GM19395 (cell line): Measurements from ENCODE around the gene LMTK2.
A peak's percentile ranks its signal among the peaks of the same experiment; 100 is the strongest.

ENCODE experiments used
- ATAC-seq: cut with Tn5 transposase; IDR thresholded peaks from one replicate; pipeline ENCODE4 v1.9.1; 2021; ENCODE audit warnings: mild to moderate bottlenecking, moderate library complexity; ENCODE audit not compliant: unreplicated experiment

Gene LMTK2

DNA sequence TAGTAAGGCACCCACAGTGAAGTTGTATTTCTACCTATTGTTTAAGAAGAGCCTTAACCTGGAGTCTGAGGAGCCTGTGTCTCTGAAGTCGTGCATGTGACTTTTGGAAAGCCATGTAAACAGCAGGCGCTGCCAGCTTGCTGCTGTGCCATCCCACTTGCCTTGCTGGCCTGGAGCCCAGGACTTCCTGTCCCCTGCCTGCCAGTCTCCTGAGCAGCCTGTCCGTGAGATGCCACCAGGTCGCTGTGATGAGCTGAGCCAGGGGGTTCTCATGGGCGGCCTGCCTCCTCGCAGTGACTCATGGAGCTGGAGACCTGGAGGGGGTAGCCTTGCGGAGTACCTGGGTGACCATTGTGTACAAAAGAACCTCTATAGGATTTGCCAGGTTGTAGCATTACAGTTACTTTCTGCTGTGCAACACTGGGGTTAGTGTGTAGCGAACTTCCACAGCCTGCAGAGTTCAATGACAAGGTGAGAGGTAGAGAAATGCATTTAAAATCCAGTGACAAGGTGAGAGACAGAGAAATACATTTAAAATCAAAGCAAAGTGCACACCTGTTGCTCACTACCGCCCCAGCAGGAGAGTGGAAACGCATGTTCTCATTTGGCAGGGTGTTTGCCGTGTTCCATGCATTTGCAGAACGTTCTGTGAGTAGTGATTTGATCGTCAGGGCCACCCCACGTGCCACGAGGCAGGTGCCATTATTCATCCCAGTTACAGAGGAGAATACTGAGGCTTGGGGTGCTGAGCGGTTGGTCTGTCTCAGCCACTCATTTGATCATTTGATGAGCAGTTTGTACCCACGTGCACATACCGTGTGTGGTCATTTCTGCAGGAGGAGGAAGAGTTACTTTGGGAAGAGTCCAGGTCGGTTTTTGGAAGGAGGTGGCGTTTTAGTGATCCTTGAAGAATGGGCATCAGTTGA lies 67.9 kb downstream of the LMTK2 start:
- ATAC-seq = no peak

DNA sequence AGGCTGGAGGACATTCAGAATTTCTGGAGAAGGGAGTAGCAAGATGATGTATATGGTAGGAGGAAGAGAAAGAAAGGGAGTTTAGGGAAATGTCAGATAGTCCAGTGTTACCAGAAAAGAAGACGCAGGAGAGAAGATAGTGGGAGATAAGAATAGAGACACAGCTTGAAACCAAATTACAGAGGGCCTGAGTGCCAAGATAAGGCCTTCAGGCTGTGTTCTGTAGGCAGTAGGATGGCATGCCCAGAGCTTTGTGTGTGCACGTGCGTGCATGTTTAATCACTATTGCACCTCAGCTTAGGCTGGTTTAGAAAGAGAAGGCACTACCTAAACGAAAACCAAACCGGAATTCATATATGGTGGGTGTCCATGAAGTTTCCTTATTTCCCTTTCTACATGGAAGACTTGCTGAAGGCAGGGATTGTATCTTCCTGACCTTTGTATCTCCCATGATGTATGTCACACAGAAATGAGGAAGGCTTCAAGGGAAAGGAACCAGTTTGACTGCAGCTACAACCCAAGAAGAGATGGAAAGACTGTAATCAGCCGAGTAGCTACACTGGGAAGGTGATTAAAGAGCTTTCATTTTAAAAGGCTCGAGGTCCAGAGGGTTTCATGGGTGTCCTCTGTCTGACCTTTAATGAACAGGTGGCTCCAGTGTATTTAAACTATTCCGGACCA lies 68.7 kb downstream of the LMTK2 start:
- ATAC-seq = no peak

DNA sequence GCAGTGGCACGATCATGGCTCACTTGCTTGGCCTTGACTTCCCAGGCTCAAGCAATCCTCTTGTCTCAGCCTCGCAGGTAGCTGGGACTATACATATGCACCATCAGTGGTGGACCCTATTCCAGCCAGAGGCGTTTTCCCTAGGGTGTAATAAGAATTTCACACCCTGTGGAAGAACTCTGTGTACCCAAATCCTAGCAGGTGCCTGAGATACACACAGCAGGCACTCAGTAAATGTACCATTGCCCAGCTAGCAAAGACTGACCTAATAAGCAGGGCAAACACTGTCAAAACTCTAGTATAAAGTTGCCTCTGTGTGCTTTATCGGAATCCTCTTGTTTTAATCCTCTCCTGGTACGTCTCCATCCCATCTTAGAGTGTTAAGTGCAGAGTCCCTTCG lies 70.9 kb downstream of the LMTK2 start:
- no peak for ATAC-seq

DNA sequence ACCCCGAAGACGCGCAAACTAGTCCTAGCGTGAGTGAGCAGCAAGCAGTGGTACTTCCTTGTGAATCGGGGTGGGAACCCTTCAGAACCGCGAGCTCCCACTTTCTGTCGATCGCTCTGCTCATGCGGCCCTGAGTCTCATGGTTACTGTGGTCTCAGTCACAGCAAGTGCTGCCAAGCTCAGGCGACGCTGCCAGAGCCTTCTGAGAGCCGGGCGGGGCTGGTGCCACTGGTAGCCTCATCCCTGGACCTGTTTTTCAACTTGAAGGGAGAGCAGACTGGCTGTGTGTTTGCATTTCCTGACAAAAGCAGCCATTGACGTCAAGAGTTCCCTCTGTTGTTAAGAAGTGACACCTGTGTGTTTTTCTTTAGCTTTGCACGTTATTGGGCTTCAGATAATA lies 71.7 kb downstream of the LMTK2 start:
- ATAC-seq = no peak

DNA sequence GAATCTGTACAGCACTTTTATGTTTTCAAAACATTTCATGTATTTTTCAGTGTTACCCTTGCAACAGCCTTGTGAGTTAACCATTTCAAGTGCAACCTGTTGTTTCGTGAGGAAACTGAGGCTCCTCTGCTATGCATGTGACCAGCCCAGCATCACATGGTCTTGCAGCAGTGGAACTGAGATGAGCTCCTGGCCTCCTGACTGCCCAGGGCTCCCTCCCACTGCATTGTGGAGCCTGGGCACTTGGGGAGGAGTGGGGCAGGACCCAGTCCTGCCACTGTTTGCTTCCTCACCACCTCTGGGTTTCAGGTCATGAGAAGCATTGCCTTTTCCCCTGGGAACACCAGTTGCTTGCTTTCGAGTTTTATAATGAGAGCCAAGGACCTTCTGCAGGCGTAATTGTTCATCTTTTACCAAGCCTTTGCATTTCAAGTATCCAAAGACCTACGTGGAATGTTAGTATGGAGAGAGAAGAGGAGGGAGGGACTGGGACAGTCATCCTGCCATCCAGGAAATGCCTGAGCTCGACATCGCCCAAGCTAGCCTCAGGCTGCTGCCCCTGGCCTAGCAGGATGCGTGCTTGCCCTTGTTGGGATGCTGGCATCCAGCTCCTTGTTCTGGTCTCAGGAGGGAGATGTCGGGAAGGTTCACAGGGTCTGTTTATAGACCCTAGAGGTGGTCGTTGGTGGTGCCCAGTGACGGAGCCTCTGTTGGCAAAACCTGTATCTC lies 72.3 kb downstream of the LMTK2 start:
- no peak for ATAC-seq

DNA sequence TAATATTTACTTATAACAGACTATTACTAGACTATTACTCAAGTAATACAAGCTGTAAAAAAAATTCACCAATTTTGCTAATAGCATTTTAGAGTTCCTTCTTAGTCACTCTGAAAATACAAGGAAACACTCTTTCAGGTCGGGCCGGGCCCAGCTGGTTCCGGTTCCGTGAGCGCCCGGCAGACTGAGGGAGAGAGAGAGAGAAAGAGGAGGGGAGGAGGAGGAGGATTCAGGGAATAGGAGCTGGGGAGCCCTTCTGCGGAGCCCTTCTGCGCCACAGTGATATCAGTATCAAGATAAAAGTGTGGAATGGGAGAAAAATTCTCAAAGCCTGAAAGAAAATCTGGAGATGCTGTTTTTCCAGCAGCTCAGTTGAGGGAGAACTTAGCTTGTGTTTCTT lies 74.1 kb downstream of the LMTK2 start:
- ATAC-seq = no peak

DNA sequence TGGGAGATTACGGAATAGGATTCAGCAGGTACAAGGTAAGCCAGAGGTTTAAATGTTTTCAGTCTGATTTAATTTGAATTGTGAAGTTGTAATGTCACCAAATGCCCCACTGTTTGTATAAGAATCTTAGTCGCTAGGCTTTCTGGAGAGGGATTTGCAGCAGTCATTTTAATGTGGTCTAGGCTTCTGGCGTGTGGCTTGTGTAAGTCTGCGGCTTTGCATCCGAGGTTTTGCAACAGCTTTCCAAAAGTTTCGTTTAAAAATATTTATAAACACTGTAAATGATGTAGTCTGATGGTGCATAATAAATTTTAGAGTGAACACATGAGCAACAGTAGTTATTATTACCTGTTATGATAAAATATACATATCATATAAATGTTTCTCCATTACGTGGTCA lies 78.4 kb downstream of the LMTK2 start:
- no peak for ATAC-seq

DNA sequence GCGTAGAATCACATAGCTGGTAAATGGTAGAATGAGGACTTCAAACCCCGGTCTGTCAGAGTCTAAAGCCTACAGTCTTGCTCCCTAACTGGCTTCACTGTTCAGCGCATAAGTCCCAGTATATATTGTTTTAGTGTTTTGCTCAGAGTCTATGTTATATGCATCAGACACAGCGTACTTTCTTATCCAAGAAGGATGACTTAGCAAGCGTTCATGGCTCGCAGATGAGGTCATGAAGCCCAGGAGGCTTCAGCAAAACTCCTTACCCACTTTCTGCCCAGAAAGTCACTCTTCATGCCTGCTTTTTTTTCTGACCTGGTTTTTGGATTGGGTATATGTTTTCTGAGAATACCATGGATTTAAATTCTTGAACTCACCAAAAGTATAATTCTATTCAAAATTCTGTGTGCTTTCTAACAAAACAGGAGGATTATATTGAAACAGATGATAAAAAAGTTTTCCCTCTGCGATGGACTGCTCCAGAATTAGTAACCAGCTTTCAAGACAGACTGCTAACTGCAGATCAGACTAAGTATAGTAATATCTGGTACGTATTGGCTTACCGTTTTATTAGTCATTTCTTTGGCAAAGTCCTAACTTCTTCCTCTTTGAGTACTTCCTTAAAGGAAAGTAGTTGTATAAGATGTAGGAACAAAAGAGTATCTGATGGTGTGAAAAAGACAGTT lies 79.9 kb downstream of the LMTK2 start:
- ATAC-seq = no peak

DNA sequence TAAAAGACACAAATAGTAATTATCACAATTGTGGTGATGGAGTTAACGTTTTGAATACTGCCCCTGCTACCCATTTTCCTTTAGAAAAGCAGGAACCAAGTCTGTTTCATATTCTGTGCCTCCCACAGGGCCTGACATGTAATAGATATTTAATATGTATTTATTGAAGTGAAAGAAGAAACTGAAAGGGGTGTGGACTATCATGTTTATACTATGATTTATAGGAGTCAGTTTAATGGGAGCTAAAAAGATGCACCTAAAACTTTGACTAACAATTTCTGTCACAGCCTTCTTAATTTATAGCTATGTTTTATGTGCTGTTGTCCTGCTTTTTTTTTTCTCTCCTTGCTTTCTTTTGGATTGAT lies 80.5 kb downstream of the LMTK2 start:
- ATAC-seq = no peak

DNA sequence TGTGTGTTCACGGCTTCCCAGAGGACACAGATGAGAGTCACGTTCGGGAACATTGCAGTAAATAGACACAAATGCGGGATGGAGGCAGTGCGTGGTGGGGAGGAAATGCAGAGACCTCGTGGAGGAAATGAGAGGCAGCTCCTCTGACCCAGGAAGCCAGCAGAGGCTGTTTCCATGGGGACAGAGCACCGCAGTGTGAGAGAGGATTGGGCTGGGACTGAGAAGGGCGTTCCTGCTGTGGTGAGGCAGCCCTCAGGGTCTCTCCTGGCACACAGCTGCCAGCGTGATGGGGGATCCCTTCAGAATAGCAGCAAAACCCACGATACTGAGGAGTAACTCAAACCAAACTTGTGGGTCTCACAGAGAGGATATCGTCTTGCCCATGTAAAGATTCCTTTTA lies 82.9 kb downstream of the LMTK2 start:
- no peak for ATAC-seq

DNA sequence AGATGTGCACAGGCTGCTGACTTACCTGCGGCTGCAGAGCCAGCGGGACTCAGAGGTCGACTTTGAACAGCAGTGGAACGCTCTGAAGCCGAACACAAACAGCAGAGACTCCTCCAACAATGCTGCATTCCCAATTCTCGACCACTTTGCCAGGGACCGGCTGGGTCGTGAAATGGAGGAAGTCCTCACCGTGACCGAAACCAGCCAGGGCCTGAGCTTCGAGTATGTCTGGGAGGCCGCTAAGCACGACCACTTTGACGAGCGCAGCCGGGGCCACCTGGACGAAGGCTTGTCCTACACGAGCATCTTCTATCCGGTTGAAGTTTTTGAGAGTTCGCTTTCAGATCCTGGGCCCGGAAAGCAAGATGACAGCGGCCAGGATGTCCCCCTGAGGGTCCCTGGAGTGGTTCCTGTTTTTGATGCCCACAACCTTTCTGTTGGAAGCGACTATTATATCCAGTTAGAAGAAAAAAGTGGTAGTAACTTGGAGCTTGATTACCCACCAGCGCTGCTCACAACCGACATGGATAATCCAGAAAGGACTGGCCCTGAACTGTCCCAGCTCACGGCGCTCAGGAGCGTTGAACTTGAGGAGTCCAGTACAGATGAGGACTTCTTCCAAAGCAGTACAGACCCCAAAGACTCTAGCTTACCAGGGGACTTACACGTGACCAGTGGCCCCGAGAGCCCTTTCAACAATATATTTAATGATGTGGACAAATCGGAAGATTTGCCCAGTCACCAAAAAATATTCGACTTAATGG lies 85.2 kb downstream of the LMTK2 start:
- no peak for ATAC-seq

DNA sequence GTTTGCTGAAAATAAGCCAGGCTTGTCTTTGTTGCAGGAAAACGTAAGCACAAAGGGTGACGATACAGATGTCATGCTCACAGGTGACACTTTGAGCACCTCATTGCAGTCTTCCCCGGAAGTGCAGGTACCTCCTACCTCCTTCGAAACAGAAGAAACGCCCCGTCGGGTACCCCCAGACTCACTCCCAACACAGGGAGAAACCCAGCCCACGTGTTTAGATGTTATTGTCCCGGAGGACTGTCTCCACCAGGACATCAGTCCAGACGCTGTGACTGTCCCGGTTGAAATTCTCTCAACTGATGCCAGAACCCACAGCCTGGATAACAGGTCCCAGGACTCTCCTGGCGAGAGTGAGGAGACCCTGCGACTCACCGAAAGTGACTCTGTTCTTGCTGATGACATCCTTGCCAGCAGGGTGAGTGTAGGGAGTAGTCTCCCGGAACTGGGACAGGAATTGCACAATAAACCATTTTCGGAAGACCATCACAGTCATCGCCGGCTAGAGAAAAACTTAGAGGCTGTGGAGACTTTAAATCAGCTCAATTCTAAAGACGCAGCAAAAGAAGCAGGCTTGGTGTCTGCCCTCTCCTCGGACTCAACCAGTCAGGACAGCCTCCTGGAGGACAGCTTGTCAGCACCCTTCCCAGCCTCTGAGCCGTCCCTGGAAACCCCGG lies 86.3 kb downstream of the LMTK2 start:
- ATAC-seq = no peak

DNA sequence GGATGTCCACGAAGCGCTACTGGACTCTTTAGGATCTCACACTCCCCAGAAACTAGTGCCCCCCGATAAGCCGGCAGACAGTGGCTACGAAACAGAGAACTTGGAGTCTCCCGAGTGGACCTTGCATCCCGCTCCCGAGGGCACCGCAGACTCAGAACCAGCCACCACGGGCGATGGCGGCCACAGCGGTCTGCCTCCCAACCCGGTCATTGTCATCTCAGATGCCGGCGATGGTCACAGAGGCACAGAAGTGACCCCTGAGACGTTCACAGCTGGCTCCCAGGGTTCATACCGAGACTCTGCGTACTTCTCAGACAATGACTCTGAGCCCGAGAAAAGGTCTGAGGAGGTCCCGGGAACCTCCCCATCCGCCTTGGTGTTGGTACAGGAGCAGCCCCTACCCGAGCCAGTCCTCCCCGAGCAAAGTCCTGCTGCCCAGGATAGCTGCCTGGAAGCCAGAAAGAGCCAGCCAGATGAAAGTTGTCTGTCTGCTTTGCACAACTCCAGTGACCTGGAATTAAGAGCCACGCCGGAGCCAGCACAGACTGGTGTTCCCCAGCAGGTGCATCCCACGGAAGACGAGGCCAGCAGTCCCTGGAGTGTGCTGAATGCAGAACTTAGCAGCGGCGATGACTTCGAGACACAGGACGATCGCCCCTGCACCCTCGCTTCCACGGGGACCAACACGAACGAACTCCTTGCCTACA lies 87.0 kb downstream of the LMTK2 start:
- no peak for ATAC-seq

DNA sequence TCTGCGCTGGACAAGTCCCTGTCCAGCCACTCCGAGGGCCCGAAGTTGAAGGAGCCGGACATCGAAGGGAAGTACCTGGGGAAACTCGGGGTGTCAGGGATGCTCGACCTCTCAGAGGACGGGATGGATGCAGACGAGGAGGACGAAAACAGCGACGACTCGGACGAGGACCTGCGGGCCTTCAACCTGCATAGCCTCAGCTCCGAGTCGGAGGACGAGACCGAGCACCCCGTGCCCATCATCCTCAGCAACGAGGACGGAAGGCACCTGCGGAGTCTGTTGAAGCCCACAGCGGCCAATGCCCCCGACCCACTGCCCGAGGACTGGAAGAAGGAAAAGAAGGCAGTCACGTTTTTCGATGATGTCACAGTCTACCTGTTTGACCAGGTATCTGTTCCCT lies 87.5 kb downstream of the LMTK2 start:
- ATAC-seq = no peak

DNA sequence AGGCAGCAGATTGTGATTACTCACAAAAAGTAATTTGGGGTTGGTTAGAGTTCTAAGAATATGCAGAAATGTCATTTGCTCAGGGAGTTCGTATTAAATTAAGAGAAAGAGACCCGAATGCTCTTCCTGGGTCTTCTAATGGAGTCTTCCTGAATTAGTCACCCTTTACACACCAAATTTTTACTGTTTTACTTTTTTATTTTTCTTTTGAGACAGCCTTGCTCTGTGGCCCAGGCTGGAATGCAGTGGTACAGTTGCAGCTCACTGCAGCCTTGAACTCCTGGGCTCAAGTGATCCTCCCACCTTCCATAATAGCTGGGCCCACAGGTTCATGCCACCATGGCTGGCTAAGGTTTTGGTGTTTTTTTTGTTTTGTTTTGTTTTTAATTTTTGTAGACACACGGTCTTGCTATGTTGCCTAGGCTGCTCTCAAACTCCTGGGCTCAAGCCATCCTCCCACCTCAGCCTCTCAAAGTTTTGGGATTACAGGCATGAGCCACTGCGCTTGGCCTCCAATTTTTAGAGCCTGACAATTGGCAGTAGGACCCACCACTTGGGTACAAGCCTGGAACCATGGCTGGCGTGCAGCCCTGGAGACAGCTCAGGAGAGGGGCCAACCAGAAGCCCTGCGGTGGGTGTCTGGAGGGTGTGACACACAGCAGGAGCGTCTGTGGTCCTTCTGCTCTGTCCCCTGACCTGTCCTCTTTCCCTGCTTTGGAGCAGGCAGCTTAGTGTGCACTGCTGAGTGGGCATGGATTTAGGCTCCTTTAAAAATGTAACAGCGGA lies 88.2 kb downstream of the LMTK2 start:
- no peak for ATAC-seq

DNA sequence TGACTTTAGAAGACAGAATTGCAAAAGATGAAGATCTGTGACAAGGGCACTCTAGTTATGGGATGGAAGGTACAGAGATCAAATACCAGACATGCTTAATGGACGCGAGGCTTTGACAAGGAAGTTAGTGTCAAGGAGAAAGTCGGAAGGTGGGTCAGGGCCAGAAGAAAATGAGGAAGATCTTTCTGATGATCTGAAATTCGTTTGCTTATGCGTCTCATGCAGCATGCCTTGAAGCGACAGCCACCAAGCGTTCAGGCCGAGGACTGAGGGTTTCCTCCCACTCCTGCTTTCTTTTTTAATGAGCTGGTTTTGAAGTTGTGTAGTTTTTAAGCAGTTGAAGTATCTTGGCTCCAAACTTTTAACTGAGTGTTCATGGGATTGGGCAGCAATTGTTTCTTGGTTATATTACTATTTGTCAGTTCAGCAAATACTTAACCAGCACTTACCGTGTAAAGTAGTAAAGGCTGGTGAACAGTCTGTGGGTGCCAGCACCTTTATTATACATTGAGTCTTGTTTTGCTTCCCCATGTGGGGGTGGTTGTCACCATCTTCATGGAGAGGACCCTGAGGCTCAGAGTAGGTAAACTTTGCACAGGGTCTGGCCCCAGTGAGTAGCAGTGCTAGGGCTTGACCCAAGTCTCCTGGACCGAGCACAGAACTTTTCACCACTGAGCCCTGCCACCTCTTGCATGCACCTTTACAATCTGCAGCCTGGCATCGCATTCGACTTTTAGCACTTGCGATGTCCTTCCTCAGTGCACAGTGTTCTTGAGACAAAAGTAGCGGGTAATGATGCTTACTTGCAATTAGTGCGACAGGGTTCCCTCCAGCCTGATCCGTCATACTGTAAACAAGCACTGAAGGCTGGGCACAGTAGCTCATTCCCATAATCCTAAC lies 90.3 kb downstream of the LMTK2 start:
- no peak for ATAC-seq

DNA sequence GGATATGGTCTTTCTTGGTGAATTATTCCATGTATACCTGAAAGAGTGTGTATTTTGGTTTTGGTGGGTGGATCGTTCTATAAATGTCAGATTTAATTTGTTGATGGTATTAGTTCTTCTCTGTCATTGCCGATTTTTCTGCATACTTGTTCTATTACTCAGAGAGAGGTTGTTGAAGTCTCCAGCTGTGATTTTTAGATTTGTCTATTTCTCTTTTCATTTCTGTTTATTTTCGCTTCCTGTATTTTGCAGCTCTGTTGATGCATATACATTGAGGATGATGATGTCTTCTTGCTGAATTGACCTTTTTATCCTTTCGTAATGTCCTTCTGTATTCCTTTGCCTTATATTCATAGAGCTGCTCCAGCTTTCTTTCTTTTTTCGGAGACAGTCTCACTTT lies 92.5 kb downstream of the LMTK2 start:
- ATAC-seq = no peak

DNA sequence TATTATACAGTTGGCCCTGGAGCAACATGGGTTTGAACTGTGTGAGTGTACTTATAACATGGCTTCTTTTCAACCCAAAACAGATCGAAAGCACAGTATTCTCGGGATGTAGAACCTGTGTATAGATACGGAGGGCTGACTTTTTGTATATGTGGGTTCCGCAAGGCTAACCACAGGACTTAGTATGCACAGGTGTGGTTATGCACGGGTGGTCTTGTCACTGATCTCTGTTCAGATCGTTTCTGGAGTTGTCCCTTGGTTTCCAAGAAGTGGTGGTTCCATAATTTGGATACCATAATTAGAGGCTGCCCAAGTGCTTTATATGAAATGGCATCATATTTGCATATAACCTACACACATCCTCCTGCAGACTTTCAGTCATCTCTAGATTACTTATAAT lies 93.7 kb downstream of the LMTK2 start:
- peak; percentile 57 for ATAC-seq
